OCI-LY3 (cell line): Measurements from ENCODE around the gene LEUTX.

ENCODE experiments used
- CTCF ChIP-seq: fragments of 200-600, 300-600 bp; sonication (generic); IDR thresholded peaks from 2 replicates; pipeline ENCODE4 v1.5.1; 2014; ENCODE audit warnings: antibody characterized with exemption, low read length, low read depth
- EZH2phosphoT487 ChIP-seq: fragments of 200-600 bp; shearing (Covaris generic); IDR thresholded peaks from 2 replicates; pipeline ENCODE4 v1.6.1; 2018; ENCODE audit warnings: antibody characterized with exemption, mixed run types, low read depth

- TF ChIP-seq CTCF: no peak
- no peak for TF ChIP-seq EZH2phosphoT487
Measured at GRCh38 chr19:39768334-39768733, 10.3 kb upstream of the LEUTX start.
